Measurements from ENCODE around the gene ZNF430. TPM values are rescaled to one million over a fixed set of nuclear protein-coding genes. Genes with fewer than 3 reads are reported as not detected.

The ZNF430 gene
- total and polyA plus RNA-seq, 2 of the 8 experiments (the other 6 are each of a cell fraction or from before 2014, with no cell fraction given): 4.1 to 16.1 TPM

DNA sequence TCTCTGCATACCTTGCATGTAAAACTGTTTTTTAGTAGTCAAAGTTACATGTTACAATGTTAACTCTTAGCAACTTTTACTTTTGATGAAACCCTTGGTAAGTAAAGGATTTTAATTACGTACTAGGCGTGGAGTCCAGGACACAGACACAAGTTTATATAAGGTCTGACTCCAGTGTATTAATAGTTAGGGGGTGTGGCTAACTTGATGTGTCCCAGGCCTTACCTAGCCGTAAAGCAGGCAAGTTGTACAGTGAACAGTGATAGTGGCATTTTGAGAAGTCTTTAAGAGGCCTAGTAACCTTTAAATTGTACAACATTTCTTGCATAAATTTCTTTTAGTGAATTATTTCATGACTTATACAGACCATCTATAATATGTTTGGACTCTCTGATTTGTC, 67.4 kb downstream of the ZNF430 start:
- Histone ChIP-seq H3K4me1 (replicated peaks in 1 of 4; ENCODE audit: control insufficient read depth in 3 of 4, insufficient read depth in 4 of 4, low read length in 3 of 4) (peaks cover 0 to 2% (median under 1%) of the 10 kb centered on the region in 4 experiments; a peak in 3 of 7 replicates), H3K36me3 (ENCODE audit: control insufficient read depth in 2 of 4, insufficient read depth in 4 of 4, low read length in 3 of 4) (peaks cover 0 to 66% (median 15%) of the 10 kb centered on the region in 4 experiments; a peak in 7 of 8 replicates), H4K91ac (replicated peaks; ENCODE audit: insufficient read length, low read length) (no peak overlapping the region), H2BK5ac (ENCODE audit: low read depth, low read length) (no peak overlapping the region), H3K14ac (ENCODE audit: insufficient read length) (no peak overlapping the region), H4K8ac (ENCODE audit: extremely low read depth, insufficient read depth, low read length) (no peak overlapping the region), H2BK12ac (ENCODE audit: low read depth, low read length) (no peak overlapping the region), H3K4ac (replicated peaks; ENCODE audit: insufficient read length, low read depth, low read length) (no peak overlapping the region), H3K18ac (ENCODE audit: extremely low read depth, low read length) (no peak overlapping the region), H3K4me2 (ENCODE audit: insufficient read depth in 1 of 2, low read depth in 2 of 2, low read length in 2 of 2) (no peak overlapping the region), H2AFZ (ENCODE audit: low read length) (no peak overlapping the region), H3K23ac (ENCODE audit: insufficient read length) (no peak overlapping the region), H3K4me3 (ENCODE audit: extremely low read depth in 1 of 4, insufficient read depth in 2 of 4, low read depth in 3 of 4, low read length in 4 of 4) (no peak overlapping the region), H2BK20ac (ENCODE audit: low read length) (no peak overlapping the region), H2AK5ac (ENCODE audit: low read depth, low read length) (no peak overlapping the region), H3K79me2 (ENCODE audit: control insufficient read depth in 1 of 2, insufficient read depth in 2 of 2, low read length in 2 of 2) (peaks cover 0 to 75% of the 10 kb centered on the region in 2 experiments; a peak in 2 of 4 replicates), H3K27ac (ENCODE audit: low read depth, low read length) (no peak overlapping the region), H2BK15ac (ENCODE audit: low read length) (no peak overlapping the region), H3K27me3 (replicated peaks in 1 of 4; ENCODE audit: control insufficient read depth in 3 of 4, extremely low read depth in 1 of 4, insufficient read depth in 3 of 4, low read length in 3 of 4) (no peaks in the 10 kb centered on the region), H3K9ac (replicated peaks in 1 of 4; ENCODE audit: extremely low read depth in 1 of 4, low read depth in 3 of 4, low read length in 3 of 4) (no peak overlapping the region), H4K5ac (ENCODE audit: insufficient read length, low read depth, low read length) (no peak overlapping the region), H3K9me3 (ENCODE audit: insufficient read depth in 2 of 2, low read depth in 1 of 2, low read length in 1 of 2) (no peaks in the 10 kb centered on the region), H4K20me1 (replicated peaks in 1 of 2; ENCODE audit: control insufficient read depth in 1 of 2, insufficient read depth in 2 of 2, low read length in 2 of 2) (peaks cover 0 to 2% of the 10 kb centered on the region in 2 experiments), H3K79me1 (ENCODE audit: low read depth, low read length) (0 out of 2 replicates have a peak, but pooled peaks cover 2% of the 10 kb centered on the region), H3K23me2 (ENCODE audit: low read depth, low read length) (no peaks in the 10 kb centered on the region), H3K56ac (replicated peaks; ENCODE audit: insufficient read length, low read depth, low read length) (no peak overlapping the region), H2BK120ac (replicated peaks; ENCODE audit: low read depth, low read length) (no peak overlapping the region)
- CTCF ChIA-PET (ENCODE audit: partially characterized antibody): no interaction called here
- DNase-seq (ENCODE audit: low read depth in 1 of 2, low spot score in 2 of 2): no peak
- no peak for FAIRE-seq
- POLR2A ChIA-PET (ENCODE audit: partially characterized antibody): no interaction called here
- TF ChIP-seq SP4 (IDR thresholded peaks at IDR 0.05; ENCODE audit: low read length): no peak
- WGBS, 2 experiments (ENCODE audit: extremely low coverage in 1 of 2, insufficient coverage in 1 of 2, insufficient read length in 1 of 2, insufficient replicate concordance in 2 of 2, low coverage in 1 of 2, low lambda C conversion rate in 2 of 2, missing lambda C conversion rate in 1 of 2): 93% methylated on average over 3 of the region's 3 CpGs; no CpG with 5 or more reads in 1 of the 2 experiments
